Spleen (tissue), 11 donors: ENCODE data around the gene SYDE1. TPM values are rescaled to one million over a fixed set of nuclear protein-coding genes. Genes with fewer than 3 reads are reported as not detected.
"Not testable (repeated sequence)": the region's sequence is repeated elsewhere in the genome, so short reads cannot be mapped to it uniquely, and the experiment has no call there.

Experiments
- DNase-seq: peaks from one replicate; pipeline ENCODE4 v3.0.0-alpha.2; 2020
- H3K27ac ChIP-seq, 8 donors: fragments of 200-600 bp; sonication (generic) in 7 of 8; 1 replicate in 4 of 8; 2 replicates in 4 of 8; pipeline versions ENCODE4 v1.5.0 to v1.8.0; 2016 to 2021; ENCODE audit warnings: inconsistent platforms in 4 of 8, mild to moderate bottlenecking in 4 of 8, moderate library complexity in 1 of 8
- H3K27me3 ChIP-seq, 7 donors: fragments of 200-600 bp; sonication (generic) in 6 of 7; replicated peaks in 1 of 7; 1 replicate in 4 of 7; 2 replicates in 3 of 7; pipeline versions ENCODE4 v1.5.0 to v1.8.0; 2016 to 2021; ENCODE audit warnings: inconsistent platforms in 3 of 7, mild to moderate bottlenecking in 1 of 7
- H3K36me3 ChIP-seq, 6 donors: fragments of 200-600 bp; sonication (generic) in 5 of 6; 1 replicate in 4 of 6; 2 replicates in 2 of 6; pipeline versions ENCODE4 v1.5.0 to v1.8.0; 2016 to 2021; ENCODE audit warnings: inconsistent platforms in 2 of 6
- H3K4me1 ChIP-seq, 6 donors: fragments of 200-600 bp; sonication (generic) in 5 of 6; 1 replicate in 3 of 6; 2 replicates in 3 of 6; pipeline versions ENCODE4 v1.5.0 to v1.8.0; 2016 to 2021; ENCODE audit warnings: inconsistent platforms in 3 of 6
- H3K4me3 ChIP-seq, 8 donors: fragments of 200-600 bp; sonication (generic) in 7 of 8; 1 replicate in 4 of 8; 2 replicates in 4 of 8; pipeline versions ENCODE4 v1.5.0 to v1.8.0; 2016 to 2021; ENCODE audit warnings: inconsistent platforms in 4 of 8, mild to moderate bottlenecking in 4 of 8, moderate library complexity in 2 of 8
- H3K9me3 ChIP-seq, 8 donors: fragments of 200-600 bp; sonication (generic) in 7 of 8; 1 replicate in 4 of 8; 2 replicates in 4 of 8; pipeline versions ENCODE4 v1.5.0 to v1.8.0; 2016 to 2021; ENCODE audit warnings: inconsistent platforms in 4 of 8
- POLR2A ChIP-seq, 3 donors: fragments of 450-650 bp; IDR thresholded peaks; one replicate each; pipeline ENCODE4 v1.5.1; 2017; ENCODE audit warnings: antibody characterized with exemption in 3 of 3, mild to moderate bottlenecking in 1 of 3
- POLR2AphosphoS5 ChIP-seq, 3 donors: sonication (generic); formaldehyde crosslinking; IDR thresholded peaks; one replicate each; pipeline ENCODE4 v1.5.1; 2017; ENCODE audit warnings: antibody characterized with exemption in 3 of 3
- WGBS, 5 donors: extraction: QIAGEN DNeasy Blood & Tissue Kit in 3 of 5; methylation state at CpG; one replicate each; pipeline versions ENCODE4 v1.1.5 to v1.1.7; 2013 to 2018; 5-methylcytosine and 5-hydroxymethylcytosine counted together
- intact Hi-C: fragments of 100-400 bp; cut with DNase I; formaldehyde crosslinking; loops from one replicate; pipeline ENCODE4 v1.15.0; 2023; ENCODE audit warnings: low total_unique reads
- polyA plus RNA-seq, 3 donors: library from polyadenylated mRNA; stranded (reverse); fragments of 200-250 nt; gene quantifications; one replicate each; pipeline ENCODE4 v1.2.1, GENCODE V29; 2013
- total RNA-seq, 7 donors: library from RNA; depleted of rRNA in 3 of 7; stranded (reverse); fragments of >200 nt in 3 of 7; fragmentation: NEBNext Ultra II Directional in 4 of 7; extraction: Animal tissue kit (Norgen Biotek cat#: 25700) in 4 of 7; gene quantifications; one replicate each; pipeline versions ENCODE4 v1.1.0 to v1.2.1, GENCODE V29; 2016 to 2021
- TF ChIP-seq, protein P1 (sequence below), 11 experiments: fragments of 200-600 bp in 7 of 11; fragments of 450-650 bp in 4 of 11; sonication (generic) in 4 of 11; IDR thresholded peaks in 8 of 11; conservative IDR thresholded peaks in 3 of 11; 1 replicate in 7 of 11; 2 replicates in 4 of 11; pipeline versions ENCODE4 v1.4.0 to v1.8.0; 2016 to 2021; ENCODE audit warnings: antibody characterized with exemption in 11 of 11, inconsistent platforms in 4 of 11, mild to moderate bottlenecking in 1 of 11
- donor health status: healthy with polysubstance abuse.
- donor health status: DM: no; HTN: no; CAD: no; lungs with moderate emphysema.
- donor health status: DM: no; HTN: no; CAD: no.
- donor health status: Bipolar disorder and iron deficiency.
- donor health status: healthy.
- donor health status: DM: no; HTN: no; CAD: no.
- donor health status: DM: yes; HTN: yes; CAD: no.

Gene SYDE1
- total and polyA plus RNA-seq, 10 donors, result 2.0 to 27.6 (median 14.7) TPM

DNA sequence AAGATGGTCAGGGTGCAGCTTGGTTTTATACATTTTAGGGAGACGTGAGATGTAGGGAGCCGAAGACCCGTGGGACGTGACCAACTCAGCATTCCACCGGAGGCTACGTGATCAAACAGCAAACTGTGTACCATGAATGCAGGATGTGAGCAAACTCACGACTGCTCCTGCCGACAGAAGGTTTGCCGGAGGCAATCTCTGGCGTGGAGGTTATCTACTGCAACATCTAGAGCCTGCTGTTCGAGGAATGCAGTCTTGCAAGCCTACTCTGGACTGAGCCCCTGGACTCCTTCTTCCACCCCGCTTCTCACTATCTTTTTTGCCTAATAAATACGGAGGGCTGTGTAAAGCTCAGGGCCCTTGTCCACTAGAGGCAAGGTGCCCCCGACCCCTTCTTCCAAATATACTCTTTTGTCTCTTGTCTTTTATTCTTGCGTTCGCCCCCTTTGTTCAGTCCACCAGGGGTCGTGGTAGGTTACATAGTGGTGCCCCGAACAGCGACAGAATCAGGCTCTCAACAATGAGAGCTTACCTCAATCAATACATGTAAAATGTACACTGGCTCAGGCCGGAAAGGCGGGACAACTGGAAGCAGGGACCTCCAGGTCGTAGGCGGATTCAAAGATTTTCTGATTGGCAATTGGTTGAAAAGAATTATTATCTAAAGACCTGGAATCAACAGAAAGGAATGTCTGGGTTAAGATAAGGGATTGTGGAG, 34.1 kb upstream of the SYDE1 start:
- no peaks in the 10 kb centered on the region for H3K36me3 ChIP-seq
- H3K9me3 ChIP-seq, result no peaks in the 10 kb centered on the region
- TF ChIP-seq, protein P1, sequence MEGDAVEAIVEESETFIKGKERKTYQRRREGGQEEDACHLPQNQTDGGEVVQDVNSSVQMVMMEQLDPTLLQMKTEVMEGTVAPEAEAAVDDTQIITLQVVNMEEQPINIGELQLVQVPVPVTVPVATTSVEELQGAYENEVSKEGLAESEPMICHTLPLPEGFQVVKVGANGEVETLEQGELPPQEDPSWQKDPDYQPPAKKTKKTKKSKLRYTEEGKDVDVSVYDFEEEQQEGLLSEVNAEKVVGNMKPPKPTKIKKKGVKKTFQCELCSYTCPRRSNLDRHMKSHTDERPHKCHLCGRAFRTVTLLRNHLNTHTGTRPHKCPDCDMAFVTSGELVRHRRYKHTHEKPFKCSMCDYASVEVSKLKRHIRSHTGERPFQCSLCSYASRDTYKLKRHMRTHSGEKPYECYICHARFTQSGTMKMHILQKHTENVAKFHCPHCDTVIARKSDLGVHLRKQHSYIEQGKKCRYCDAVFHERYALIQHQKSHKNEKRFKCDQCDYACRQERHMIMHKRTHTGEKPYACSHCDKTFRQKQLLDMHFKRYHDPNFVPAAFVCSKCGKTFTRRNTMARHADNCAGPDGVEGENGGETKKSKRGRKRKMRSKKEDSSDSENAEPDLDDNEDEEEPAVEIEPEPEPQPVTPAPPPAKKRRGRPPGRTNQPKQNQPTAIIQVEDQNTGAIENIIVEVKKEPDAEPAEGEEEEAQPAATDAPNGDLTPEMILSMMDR (IDR thresholded peaks at IDR 0.05 in 8 of 11, conservative IDR thresholded peaks at IDR 0.05 in 3 of 11), result no peak
- no peak for TF ChIP-seq POLR2AphosphoS5 (IDR thresholded peaks at IDR 0.05)
- TF ChIP-seq POLR2A (IDR thresholded peaks at IDR 0.05), result no peak
- H3K4me3 ChIP-seq, result no peak overlapping the region
- no peak for DNase-seq
- peaks cover 0 to 18% (median 0%) of the 10 kb centered on the region in 7 donors for H3K27me3 ChIP-seq
- intact Hi-C loops, result no loop called here
- H3K27ac ChIP-seq, result no peak overlapping the region
- WGBS, 5 donors, result 77 to 81% (median 79%) methylated on average over 17 to 23 of the region's 23 CpGs
- no peaks in the 10 kb centered on the region for H3K4me1 ChIP-seq

DNA sequence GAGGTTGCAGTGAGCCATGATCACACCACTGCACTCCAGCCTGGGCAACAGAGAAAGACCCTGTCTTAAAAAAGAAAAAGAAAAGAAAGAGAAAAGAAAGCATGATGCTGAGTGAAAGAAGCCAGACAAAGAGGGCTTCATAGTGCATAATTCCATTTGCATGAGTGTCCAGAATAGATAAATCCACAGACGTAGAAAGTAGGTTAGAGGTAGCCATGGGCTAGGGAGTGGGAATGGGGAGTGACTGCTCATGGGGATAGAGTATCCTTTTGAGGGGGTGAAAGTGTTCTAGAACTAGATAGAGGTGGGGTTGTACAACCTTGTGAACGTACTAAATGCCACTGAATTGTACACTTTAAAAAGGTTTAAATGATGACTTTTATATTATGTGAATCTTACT, 32.8 kb upstream of the SYDE1 start:
- Histone ChIP-seq H3K27me3 (peaks cover 0 to 21% (median 3%) of the 10 kb centered on the region in 7 donors), H3K4me1 (no peaks in the 10 kb centered on the region), H3K9me3 (no peaks in the 10 kb centered on the region), H3K4me3 (no peak overlapping the region), H3K27ac (no peak overlapping the region), H3K36me3 (no peaks in the 10 kb centered on the region)
- DNase-seq, result no peak
- no peak for TF ChIP-seq POLR2AphosphoS5 (IDR thresholded peaks at IDR 0.05)
- TF ChIP-seq POLR2A (IDR thresholded peaks at IDR 0.05), result no peak
- TF ChIP-seq, protein P1 (IDR thresholded peaks at IDR 0.05 in 8 of 11, conservative IDR thresholded peaks at IDR 0.05 in 3 of 11), result no peak
- intact Hi-C loops, result no loop called here
- WGBS, 5 donors, result 64 to 89% (median 73%) methylated on average over 2 of the region's 2 CpGs

DNA sequence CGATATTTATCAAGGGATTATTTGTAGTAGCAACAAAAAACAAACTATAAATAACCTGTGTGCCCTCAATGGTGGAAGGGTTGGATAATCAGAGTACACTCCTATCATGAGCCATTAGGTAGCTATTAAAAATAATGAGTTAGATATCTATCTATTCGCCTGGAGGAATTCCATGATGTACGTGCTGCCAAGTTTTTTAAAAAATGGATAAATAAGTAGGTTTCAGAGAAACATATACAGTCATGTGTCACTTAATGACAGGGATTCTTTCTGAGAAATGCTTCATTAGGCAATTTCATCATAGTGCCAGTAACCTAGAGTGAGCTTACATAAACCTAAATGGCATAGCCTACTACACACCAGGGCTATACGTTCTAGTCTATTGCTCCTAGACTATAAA, 31.4 kb upstream of the SYDE1 start:
- TF ChIP-seq POLR2AphosphoS5 (IDR thresholded peaks at IDR 0.05), result no peak
- TF ChIP-seq POLR2A (IDR thresholded peaks at IDR 0.05), result no peak
- TF ChIP-seq, protein P1 (IDR thresholded peaks at IDR 0.05 in 8 of 11, conservative IDR thresholded peaks at IDR 0.05 in 3 of 11), result no peak
- no peaks in the 10 kb centered on the region for H3K9me3 ChIP-seq
- no peaks in the 10 kb centered on the region for H3K36me3 ChIP-seq
- no peak for DNase-seq
- H3K27me3 ChIP-seq, result peaks cover 0 to 31% (median 4%) of the 10 kb centered on the region in 7 donors
- no peaks in the 10 kb centered on the region for H3K4me1 ChIP-seq
- H3K27ac ChIP-seq, result no peak overlapping the region
- no peak overlapping the region for H3K4me3 ChIP-seq
- WGBS, 5 donors, result 79 to 89% (median 87%) methylated on average over 4 of the region's 4 CpGs
- intact Hi-C loops, result no loop called here

- H3K4me1 ChIP-seq, DNase-seq, H3K27ac ChIP-seq, H3K4me3 ChIP-seq, intact Hi-C loops, H3K36me3 ChIP-seq, H3K9me3 ChIP-seq: not testable (repeated sequence)
- WGBS, 5 donors, result 62 to 72% (median 67%) methylated on average over 4 of the region's 4 CpGs
- H3K27me3 ChIP-seq, result peaks cover 0 to 73% (median 6%) of the 10 kb centered on the region in 7 donors
Measured at GRCh38 chr19:15080002-15080401, 27.2 kb upstream of the SYDE1 start.
